ENCODE data around the gene TARS2. TPM values are rescaled to one million over a fixed set of nuclear protein-coding genes. Genes with fewer than 3 reads are reported as not detected.

The TARS2 gene, protein sequence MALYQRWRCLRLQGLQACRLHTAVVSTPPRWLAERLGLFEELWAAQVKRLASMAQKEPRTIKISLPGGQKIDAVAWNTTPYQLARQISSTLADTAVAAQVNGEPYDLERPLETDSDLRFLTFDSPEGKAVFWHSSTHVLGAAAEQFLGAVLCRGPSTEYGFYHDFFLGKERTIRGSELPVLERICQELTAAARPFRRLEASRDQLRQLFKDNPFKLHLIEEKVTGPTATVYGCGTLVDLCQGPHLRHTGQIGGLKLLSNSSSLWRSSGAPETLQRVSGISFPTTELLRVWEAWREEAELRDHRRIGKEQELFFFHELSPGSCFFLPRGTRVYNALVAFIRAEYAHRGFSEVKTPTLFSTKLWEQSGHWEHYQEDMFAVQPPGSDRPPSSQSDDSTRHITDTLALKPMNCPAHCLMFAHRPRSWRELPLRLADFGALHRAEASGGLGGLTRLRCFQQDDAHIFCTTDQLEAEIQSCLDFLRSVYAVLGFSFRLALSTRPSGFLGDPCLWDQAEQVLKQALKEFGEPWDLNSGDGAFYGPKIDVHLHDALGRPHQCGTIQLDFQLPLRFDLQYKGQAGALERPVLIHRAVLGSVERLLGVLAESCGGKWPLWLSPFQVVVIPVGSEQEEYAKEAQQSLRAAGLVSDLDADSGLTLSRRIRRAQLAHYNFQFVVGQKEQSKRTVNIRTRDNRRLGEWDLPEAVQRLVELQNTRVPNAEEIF
- total RNA-seq, result 10 to 100 TPM; 35.7 to 39.7 TPM
- 35.4 TPM for polyA plus RNA-seq (ENCODE audit: insufficient read depth, low read depth, low replicate concordance)
- long read RNA-seq, donor 1, transcript TARS2-204 (18 exons, 2,729 nt), result major isoform, 6 of 9 reads
- long read RNA-seq, donor 1, partial matches to known transcripts, result 0 of 9 reads
- long read RNA-seq, donor 1, other reads (novel, unspliced or antisense), result 0 of 9 reads
- long read RNA-seq, donor 2, partial matches to known transcripts, result 0 of 1 reads
- long read RNA-seq, donor 2, other reads (novel, unspliced or antisense), result 0 of 1 reads

DNA sequence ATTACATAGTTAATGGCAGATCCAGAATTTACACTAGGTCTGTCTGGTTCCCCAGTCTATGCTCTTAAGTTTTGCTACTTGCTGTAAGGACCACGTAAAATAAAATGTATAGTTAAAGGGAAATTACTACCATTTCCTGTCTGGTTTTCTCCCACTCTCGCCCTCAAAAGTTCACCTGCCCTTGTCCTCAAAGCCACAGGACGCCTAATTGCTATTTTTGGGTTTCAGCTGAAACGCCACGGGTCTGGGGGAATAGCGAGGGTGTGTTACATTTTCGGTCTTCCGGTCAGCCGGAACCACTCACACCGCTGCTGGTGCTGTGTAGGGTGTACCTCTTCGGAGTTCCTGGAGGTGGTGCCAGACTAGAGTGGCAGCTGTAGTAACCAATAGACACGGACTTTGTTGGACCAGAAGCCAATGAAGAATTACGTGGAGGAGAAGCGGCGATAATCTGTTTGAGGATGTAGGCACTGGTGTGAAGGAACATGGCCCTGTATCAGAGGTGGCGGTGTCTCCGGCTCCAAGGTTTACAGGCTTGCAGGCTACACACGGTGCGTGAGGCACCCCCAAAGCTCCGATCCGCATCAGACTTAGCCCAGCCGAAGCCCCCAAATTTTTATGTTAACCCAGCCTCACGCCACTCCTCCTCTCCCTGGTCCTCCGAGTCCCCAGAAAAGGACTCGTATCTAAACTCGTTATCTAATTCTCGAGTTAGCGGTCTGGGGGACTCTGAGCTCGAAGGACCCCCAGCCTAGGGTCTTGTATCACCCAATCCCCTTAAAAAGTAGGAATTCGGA, at the start of gene TARS2:
Gene TARS2 (plus strand): TSS at position 454 of the 797 bp plus-strand sequence. CDS start 32 bp downstream, at position 486.
- peak within 1 kb of the TSS; percentile 50 to 74 for H3K27ac ChIP-seq
- intact Hi-C loops (cut with DNase I; ENCODE audit: low total_unique reads), result no loop called here
- H3K4me3 ChIP-seq, result peak within 1 kb of the TSS; percentile 70 to 82
- no peaks in the 10 kb centered on the region for H3K27me3 ChIP-seq
- peaks cover 6% of the 10 kb centered on the region for H3K4me1 ChIP-seq
- H3K9me3 ChIP-seq, result no peaks in the 10 kb centered on the region
- TF ChIP-seq POLR2A (IDR thresholded peaks at IDR 0.05), result no peak
- TF ChIP-seq, protein P1, sequence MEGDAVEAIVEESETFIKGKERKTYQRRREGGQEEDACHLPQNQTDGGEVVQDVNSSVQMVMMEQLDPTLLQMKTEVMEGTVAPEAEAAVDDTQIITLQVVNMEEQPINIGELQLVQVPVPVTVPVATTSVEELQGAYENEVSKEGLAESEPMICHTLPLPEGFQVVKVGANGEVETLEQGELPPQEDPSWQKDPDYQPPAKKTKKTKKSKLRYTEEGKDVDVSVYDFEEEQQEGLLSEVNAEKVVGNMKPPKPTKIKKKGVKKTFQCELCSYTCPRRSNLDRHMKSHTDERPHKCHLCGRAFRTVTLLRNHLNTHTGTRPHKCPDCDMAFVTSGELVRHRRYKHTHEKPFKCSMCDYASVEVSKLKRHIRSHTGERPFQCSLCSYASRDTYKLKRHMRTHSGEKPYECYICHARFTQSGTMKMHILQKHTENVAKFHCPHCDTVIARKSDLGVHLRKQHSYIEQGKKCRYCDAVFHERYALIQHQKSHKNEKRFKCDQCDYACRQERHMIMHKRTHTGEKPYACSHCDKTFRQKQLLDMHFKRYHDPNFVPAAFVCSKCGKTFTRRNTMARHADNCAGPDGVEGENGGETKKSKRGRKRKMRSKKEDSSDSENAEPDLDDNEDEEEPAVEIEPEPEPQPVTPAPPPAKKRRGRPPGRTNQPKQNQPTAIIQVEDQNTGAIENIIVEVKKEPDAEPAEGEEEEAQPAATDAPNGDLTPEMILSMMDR (IDR thresholded peaks at IDR 0.05), result peak in 2 of 3 experiments; percentile 49 to 79
- no peaks in the 10 kb centered on the region for H3K36me3 ChIP-seq (ENCODE audit: low read depth, missing control alignments)
- whole genome bisulfite sequencing, 2 donors, result 0 to 1% methylated on average over 30 of the region's 30 CpGs
- DNase-seq, result peak; percentile 98

- intact Hi-C loops (cut with DNase I; ENCODE audit: low total_unique reads), result no loop called here
These were observed 46.1 kb upstream of the TARS2 start for GRCh38 chr1:150441121-150441520.

GRCh38 chr1:150444232-150444631, 43.0 kb upstream of the TARS2 start:
- Histone ChIP-seq H3K36me3 (ENCODE audit: low read depth, missing control alignments) (no peaks in the 10 kb centered on the region), H3K27me3 (no peaks in the 10 kb centered on the region), H3K9me3 (no peaks in the 10 kb centered on the region), H3K4me3 (no peak overlapping the region), H3K27ac (no peak overlapping the region), H3K4me1 (no peaks in the 10 kb centered on the region)
- no peak for DNase-seq
- TF ChIP-seq, protein P1 (IDR thresholded peaks at IDR 0.05), result no peak
- WGBS, 2 donors, result 94 to 98% methylated on average over 1 of the region's 1 CpG
- intact Hi-C loops (cut with DNase I; ENCODE audit: low total_unique reads), result no loop called here

More at GRCh38 chr1:150441121-150441520, 46.1 kb upstream of the TARS2 start:
- TF ChIP-seq, protein P1 (IDR thresholded peaks at IDR 0.05), result no peak
- TF ChIP-seq POLR2A (IDR thresholded peaks at IDR 0.05), result no peak
- Histone ChIP-seq H3K4me3 (no peak overlapping the region), H3K9me3 (no peaks in the 10 kb centered on the region), H3K36me3 (ENCODE audit: low read depth, missing control alignments) (no peaks in the 10 kb centered on the region), H3K27me3 (no peaks in the 10 kb centered on the region), H3K4me1 (no peaks in the 10 kb centered on the region), H3K27ac (no peak overlapping the region)
- 97% methylated on average over 2 of the region's 2 CpGs for WGBS, 2 donors
- DNase-seq, result no peak

DNA sequence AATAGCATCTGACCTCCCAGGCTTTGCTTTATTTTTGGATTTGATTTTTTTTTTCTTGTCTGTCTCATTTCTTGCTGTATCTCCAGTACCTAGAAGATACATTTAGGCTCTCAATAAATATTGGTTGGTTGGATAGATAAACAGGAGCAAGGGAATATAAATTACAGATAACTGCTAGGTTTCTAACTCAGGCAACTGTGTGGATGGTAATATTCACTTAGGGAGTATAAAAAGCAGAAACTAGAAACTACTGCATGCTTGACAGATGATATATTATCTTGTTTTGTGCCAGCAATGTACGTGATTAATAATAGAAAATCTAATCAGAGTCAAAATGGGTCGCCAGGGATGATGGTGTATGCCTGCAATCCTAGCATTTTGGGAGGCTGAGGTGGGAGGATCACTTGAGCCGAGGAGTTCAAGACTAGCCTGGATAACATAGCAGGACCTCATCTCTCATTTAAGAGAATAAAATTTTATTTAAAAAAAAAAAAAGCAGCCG, 31.0 kb upstream of the TARS2 start:
- H3K27me3 ChIP-seq, result no peaks in the 10 kb centered on the region
- no peaks in the 10 kb centered on the region for H3K4me1 ChIP-seq
- DNase-seq, result no peak
- H3K4me3 ChIP-seq, result no peak overlapping the region
- no peaks in the 10 kb centered on the region for H3K36me3 ChIP-seq (ENCODE audit: low read depth, missing control alignments)
- intact Hi-C loops (cut with DNase I; ENCODE audit: low total_unique reads), result no loop called here
- no peak for TF ChIP-seq POLR2A (IDR thresholded peaks at IDR 0.05)
- TF ChIP-seq, protein P1 (IDR thresholded peaks at IDR 0.05), result no peak
- 79 to 84% methylated on average over 4 of the region's 4 CpGs for WGBS, 2 donors
- no peak overlapping the region for H3K27ac ChIP-seq
- H3K9me3 ChIP-seq, result no peaks in the 10 kb centered on the region

Data from testis (tissue), 5 donors.